GM20000 (cell line): Measurements from ENCODE around the gene POLR1C.
A peak's percentile ranks its signal among the peaks of the same experiment; 100 is the strongest.

Source experiments
- DNase-seq: peaks from one replicate; pipeline ENCODE4 v3.0.0; 2012; ENCODE audit warnings: low spot score
- CTCF ChIP-seq: IDR thresholded peaks from 2 replicates; pipeline ENCODE4 v1.5.1; 2012; ENCODE audit warnings: mild to moderate bottlenecking, control low read depth; ENCODE audit errors: extremely low read depth, missing control alignments

The POLR1C gene

GRCh38 chr6:43472515-43472914, 44.4 kb upstream of the POLR1C start:
- no peak for DNase-seq
- TF ChIP-seq CTCF = no peak

GRCh38 chr6:43475516-43475915, 41.4 kb upstream of the POLR1C start:
- TF ChIP-seq CTCF = no peak
- no peak for DNase-seq

DNA sequence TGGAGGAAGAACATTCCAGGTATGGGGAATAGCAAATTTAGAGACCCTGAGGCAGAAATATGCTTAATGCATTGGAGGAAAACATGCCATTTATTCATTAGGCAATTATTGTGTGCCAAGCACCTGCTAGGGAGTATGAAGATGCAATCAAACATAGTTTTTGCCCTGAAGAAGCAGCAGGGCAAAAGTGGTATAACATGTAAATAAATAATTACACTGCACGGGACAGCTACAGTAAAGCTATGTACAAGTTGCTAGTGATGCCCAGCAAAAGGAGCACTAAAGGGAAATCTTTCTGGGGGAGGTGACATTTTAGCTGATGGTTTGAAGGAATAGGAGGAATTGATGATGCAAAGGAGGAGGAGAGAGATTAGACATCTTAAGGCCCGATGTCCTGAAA, 40.1 kb upstream of the POLR1C start:
- no peak for DNase-seq
- TF ChIP-seq CTCF = no peak

DNA sequence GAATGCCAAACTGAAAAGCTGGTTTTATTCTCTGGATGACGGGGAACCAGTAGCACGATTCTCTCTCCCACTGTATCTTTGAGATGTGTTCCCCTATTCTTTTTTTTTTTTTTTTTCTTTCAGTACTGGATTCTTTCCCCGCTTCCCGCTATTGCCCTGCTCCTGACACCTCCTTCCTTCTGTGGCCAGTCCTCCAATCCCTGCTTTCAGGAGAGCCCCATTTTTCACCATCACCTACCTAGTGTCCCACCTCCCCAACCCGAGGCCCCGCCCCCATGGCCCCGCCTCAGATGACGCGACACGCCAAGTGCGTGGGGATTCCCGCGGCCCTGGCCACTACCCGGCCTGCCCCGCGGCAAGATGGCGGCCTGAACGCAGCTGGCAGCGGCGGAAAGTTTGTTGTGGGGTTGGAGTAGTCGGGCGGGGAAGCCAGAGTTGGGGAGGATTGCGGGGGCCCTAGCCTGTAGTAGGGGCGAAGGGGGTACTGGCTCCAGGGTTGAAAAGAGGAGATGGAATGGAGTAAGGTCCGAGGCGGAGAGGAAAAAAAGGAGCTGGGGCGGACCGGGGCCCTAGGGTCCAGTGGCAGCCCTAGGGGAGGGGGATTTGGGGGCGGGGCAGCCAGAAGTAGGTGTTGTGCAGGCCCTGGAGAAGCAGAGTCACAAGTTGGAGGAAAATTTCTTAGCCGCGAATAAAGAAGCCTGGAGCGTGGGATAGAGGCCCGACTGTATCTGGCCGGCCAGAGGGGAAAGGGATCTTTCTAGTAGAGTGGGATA, 39.5 kb upstream of the POLR1C start, which contains the start of gene TJAP1:
Gene TJAP1, plus strand, starts transcription at position 336 of the 773 bp plus-strand sequence. CDS start 21,432 bp downstream, outside the sequence.
- no peak for TF ChIP-seq CTCF
- peak; percentile 93 for DNase-seq

DNA sequence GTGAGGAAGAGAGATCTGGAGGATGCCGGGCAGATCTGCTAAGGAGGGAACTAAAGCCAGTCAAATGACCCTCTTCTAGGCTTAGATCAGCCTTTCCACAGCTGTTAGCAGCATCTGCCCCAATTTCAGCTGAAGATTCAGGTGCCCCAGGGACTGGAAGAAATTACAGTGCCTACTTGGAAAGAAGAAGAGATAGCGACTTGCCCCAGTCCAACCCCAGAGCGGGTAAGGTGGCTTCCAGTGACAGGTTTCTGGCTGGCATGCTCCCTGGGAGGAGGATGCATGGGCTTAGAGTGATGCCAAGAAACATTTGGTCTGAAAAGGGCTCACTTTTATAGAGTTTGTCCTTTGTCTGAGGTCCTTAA, 38.9 kb upstream of the POLR1C start:
- DNase-seq = no peak

DNA sequence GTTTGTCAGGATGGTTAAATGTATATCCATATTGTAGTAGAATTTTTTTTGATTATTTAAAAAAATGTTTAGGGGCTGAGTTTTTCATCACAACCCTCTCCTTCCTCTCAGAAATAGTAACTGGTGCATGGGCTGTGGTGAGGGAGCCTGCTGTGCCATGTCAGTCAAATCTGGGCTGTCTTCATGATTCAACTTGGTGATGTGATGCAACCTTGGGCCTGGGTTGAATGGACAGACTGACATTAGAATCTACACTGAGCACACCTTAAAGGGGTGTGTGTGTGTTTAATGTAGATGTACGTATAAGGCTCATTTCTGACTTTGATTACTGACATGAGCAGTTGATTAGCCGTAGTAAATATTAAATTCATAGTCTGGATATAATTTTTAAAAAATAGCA, 35.8 kb upstream of the POLR1C start:
- no peak for DNase-seq
- TF ChIP-seq CTCF = no peak

More for the DNA sequence above, 38.9 kb upstream of the POLR1C start:
- TF ChIP-seq CTCF = no peak

GRCh38 chr6:43481591-43482236, 35.2 kb upstream of the POLR1C start:
- TF ChIP-seq CTCF = no peak
- no peak for DNase-seq
